Breast epithelium (tissue), 3 donors: ENCODE results near the gene DNMT3A.

Experiments used
- CTCF ChIP-seq, 3 donors: fragments of 450-650 bp; IDR thresholded peaks; one replicate each; pipeline ENCODE4 v1.5.1; 2016 to 2017; ENCODE audit warnings: antibody characterized with exemption in 3 of 3, mild to moderate bottlenecking in 3 of 3, moderate library complexity in 3 of 3
- POLR2A ChIP-seq: fragments of 450-650 bp; IDR thresholded peaks from one replicate; pipeline ENCODE4 v1.6.1; 2016; ENCODE audit warnings: antibody characterized with exemption, mild to moderate bottlenecking, moderate library complexity

DNA sequence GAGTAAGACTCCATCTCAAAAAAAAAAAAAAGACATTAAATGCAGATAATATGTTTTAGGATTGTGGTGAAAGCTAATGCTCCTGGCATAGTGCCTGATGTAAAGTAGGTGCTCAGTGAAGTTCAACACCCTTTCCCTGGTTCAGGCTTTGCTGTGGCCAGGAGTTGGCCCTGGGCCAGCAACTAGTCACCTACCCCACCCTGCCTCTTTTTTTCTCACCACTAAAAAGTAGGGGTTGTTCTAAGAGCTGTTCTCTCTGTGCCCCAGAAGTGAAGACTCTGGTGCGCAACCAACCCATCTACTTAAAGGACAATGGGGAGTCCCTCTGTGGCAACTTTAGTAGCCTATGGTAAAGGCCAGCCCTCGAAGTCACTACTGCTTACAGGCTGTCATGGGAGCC lies 75.9 kb downstream of the DNMT3A start:
- TF ChIP-seq POLR2A (no peak), CTCF (IDR thresholded peaks at IDR 0.05) (no peak)
